Activated T-cell treated with anti-CD3 and anti-CD28 coated beads, Interleukin-2, amount 50 U/mL, for 72 hours (primary cell): ENCODE data around the gene NOL4L. TPM values are rescaled to one million over a fixed set of nuclear protein-coding genes. Genes with fewer than 3 reads are reported as not detected.
"Not testable (repeated sequence)": the region's sequence is repeated elsewhere in the genome, so short reads cannot be mapped to it uniquely, and the experiment has no call there.

Source experiments
- ATAC-seq, 2 donors: fragments of 150-1000 bp; cut with Tn5 transposase; replicated peaks in 1 of 2; 2 replicates each; pipeline ENCODE4 v1.10.0; 2021; ENCODE audit warnings: moderate library complexity in 2 of 2, mild to moderate bottlenecking in 1 of 2
- DNase-seq, 2 donors: peaks; one replicate each; pipeline ENCODE4 v3.0.0; 2021 to 2022; ENCODE audit warnings: mixed read lengths in 1 of 2
- H3K27ac Mint-ChIP-seq: one replicate; pipeline ENCODE4 v1.8.0; 2022; ENCODE audit warnings: mild to moderate bottlenecking, moderate library complexity, mixed read lengths
- H3K27me3 Mint-ChIP-seq: one replicate; pipeline ENCODE4 v1.8.0; 2022; ENCODE audit warnings: low read depth, mixed read lengths
- H3K36me3 Mint-ChIP-seq, 2 donors: one replicate each; pipeline ENCODE4 v1.8.0; 2022; ENCODE audit warnings: mixed read lengths in 2 of 2, mild to moderate bottlenecking in 1 of 2; ENCODE audit not compliant: insufficient read depth in 2 of 2
- H3K4me1 Mint-ChIP-seq: one replicate; pipeline ENCODE4 v1.8.0; 2022; ENCODE audit warnings: low read depth, mixed read lengths
- H3K4me3 Mint-ChIP-seq, 2 donors: one replicate each; pipeline ENCODE4 v1.8.0; 2022; ENCODE audit warnings: mild to moderate bottlenecking in 2 of 2, mixed read lengths in 2 of 2, moderate library complexity in 2 of 2
- H3K9me3 Mint-ChIP-seq, 2 donors: one replicate each; pipeline ENCODE4 v1.8.0; 2022; ENCODE audit warnings: mixed read lengths in 2 of 2
- total RNA-seq, 2 donors: library from RNA; stranded (reverse); gene quantifications; one replicate each; pipeline ENCODE4 v1.2.3, GENCODE V29; 2022

Gene NOL4L
- total RNA-seq, 2 donors from 2014 or later, result 28.2 to 30.0 TPM

- Mint-ChIP-seq H3K4me1 (peaks cover 60% of the 10 kb centered on the region), H3K27ac (no peak overlapping the region), H3K27me3 (peaks cover 15% of the 10 kb centered on the region), H3K4me3 (peak overlapping the region in 1 of 2 donors; percentile 76), H3K9me3 (no peaks in the 10 kb centered on the region), H3K36me3 (peaks cover 2 to 3% of the 10 kb centered on the region in 2 donors)
- peak in 1 of 2 donors; percentile 11 for ATAC-seq
- DNase-seq, result peak; percentile 24 to 35
Measured at GRCh38 chr20:32582659-32583580, 2.2 kb downstream of the NOL4L start.

- H3K4me3 Mint-ChIP-seq, result peak overlapping the region; percentile 76 to 83
- H3K4me1 Mint-ChIP-seq, result peaks cover 51% of the 10 kb centered on the region
- H3K27me3 Mint-ChIP-seq, result peaks cover 8% of the 10 kb centered on the region
- H3K27ac Mint-ChIP-seq, result peak overlapping the region; percentile 64
- DNase-seq (no peak), ATAC-seq (no peak)
- peaks cover 2 to 3% of the 10 kb centered on the region in 2 donors for H3K36me3 Mint-ChIP-seq
- no peaks in the 10 kb centered on the region for H3K9me3 Mint-ChIP-seq
Measured at GRCh38 chr20:32581839-32582658, 3.1 kb downstream of the NOL4L start.

GRCh38 chr20:32580970-32581838, 3.9 kb downstream of the NOL4L start:
- peaks cover 43% of the 10 kb centered on the region for H3K4me1 Mint-ChIP-seq
- ATAC-seq, result peak; percentile 20 to 25
- H3K4me3 Mint-ChIP-seq, result peak overlapping the region; percentile 76 to 83
- peaks cover 7% of the 10 kb centered on the region for H3K27me3 Mint-ChIP-seq
- H3K9me3 Mint-ChIP-seq, result no peaks in the 10 kb centered on the region
- peak overlapping the region; percentile 64 for H3K27ac Mint-ChIP-seq
- peaks cover 2 to 3% of the 10 kb centered on the region in 2 donors for H3K36me3 Mint-ChIP-seq
- peak; percentile 40 to 48 for DNase-seq

GRCh38 chr20:32580219-32580969, 4.7 kb downstream of the NOL4L start:
- no peak for ATAC-seq
- peak overlapping the region; percentile 35 to 76 for H3K4me3 Mint-ChIP-seq
- no peaks in the 10 kb centered on the region for H3K9me3 Mint-ChIP-seq
- H3K36me3 Mint-ChIP-seq, result no peaks in the 10 kb centered on the region
- H3K27ac Mint-ChIP-seq, result no peak overlapping the region
- no peaks in the 10 kb centered on the region for H3K27me3 Mint-ChIP-seq
- peaks cover 36% of the 10 kb centered on the region for H3K4me1 Mint-ChIP-seq
- no peak for DNase-seq

GRCh38 chr20:32578840-32579390, 6.2 kb downstream of the NOL4L start:
- Mint-ChIP-seq H3K4me1 (peaks cover 36% of the 10 kb centered on the region), H3K9me3 (no peaks in the 10 kb centered on the region), H3K4me3 (no peak overlapping the region), H3K36me3 (no peaks in the 10 kb centered on the region), H3K27ac (no peak overlapping the region), H3K27me3 (no peaks in the 10 kb centered on the region)
- ATAC-seq, result no peak
- DNase-seq, result no peak

- DNase-seq, ATAC-seq, H3K4me3 Mint-ChIP-seq, H3K27me3 Mint-ChIP-seq, H3K9me3 Mint-ChIP-seq, H3K36me3 Mint-ChIP-seq: not testable (repeated sequence)
- H3K4me1 Mint-ChIP-seq, result peaks cover 36% of the 10 kb centered on the region
- peak overlapping the region; percentile 7 for H3K27ac Mint-ChIP-seq
Measured at GRCh38 chr20:32578062-32578461, 7.1 kb downstream of the NOL4L start.

GRCh38 chr20:32577657-32578056, 7.5 kb downstream of the NOL4L start:
- H3K4me1 Mint-ChIP-seq, result peaks cover 39% of the 10 kb centered on the region
- no peaks in the 10 kb centered on the region for H3K9me3 Mint-ChIP-seq
- DNase-seq (no peak), ATAC-seq (peak; percentile 35 to 41)
- H3K27me3 Mint-ChIP-seq, result no peaks in the 10 kb centered on the region
- H3K36me3 Mint-ChIP-seq, result no peaks in the 10 kb centered on the region
- H3K4me3 Mint-ChIP-seq, result no peak overlapping the region
- H3K27ac Mint-ChIP-seq, result peak overlapping the region; percentile 7

- Mint-ChIP-seq H3K9me3 (no peaks in the 10 kb centered on the region), H3K36me3 (no peaks in the 10 kb centered on the region), H3K4me3 (no peak overlapping the region), H3K4me1 (peaks cover 39% of the 10 kb centered on the region), H3K27me3 (no peaks in the 10 kb centered on the region), H3K27ac (no peak overlapping the region)
- no peak for DNase-seq
- no peak for ATAC-seq
Measured at GRCh38 chr20:32577023-32577422, 8.1 kb downstream of the NOL4L start.

- no peak overlapping the region for H3K27ac Mint-ChIP-seq
Measured at GRCh38 chr20:32576560-32576959, 8.6 kb downstream of the NOL4L start.

GRCh38 chr20:32575805-32576204, 9.3 kb downstream of the NOL4L start:
- peaks cover 32% of the 10 kb centered on the region for H3K4me1 Mint-ChIP-seq
- DNase-seq, result no peak
- H3K27ac Mint-ChIP-seq, result no peak overlapping the region
- H3K27me3 Mint-ChIP-seq, result no peaks in the 10 kb centered on the region
- no peak overlapping the region for H3K4me3 Mint-ChIP-seq
- no peaks in the 10 kb centered on the region for H3K9me3 Mint-ChIP-seq
- ATAC-seq, result no peak
- no peaks in the 10 kb centered on the region for H3K36me3 Mint-ChIP-seq

More at GRCh38 chr20:32576560-32576959, 8.6 kb downstream of the NOL4L start:
- Mint-ChIP-seq H3K4me1 (peaks cover 37% of the 10 kb centered on the region), H3K36me3 (no peaks in the 10 kb centered on the region), H3K27me3 (no peaks in the 10 kb centered on the region), H3K4me3 (no peak overlapping the region), H3K9me3 (no peaks in the 10 kb centered on the region)
- no peak for ATAC-seq
- DNase-seq, result no peak

- Mint-ChIP-seq H3K27ac (no peak overlapping the region), H3K36me3 (no peaks in the 10 kb centered on the region), H3K4me3 (no peak overlapping the region), H3K27me3 (no peaks in the 10 kb centered on the region), H3K9me3 (no peaks in the 10 kb centered on the region), H3K4me1 (peaks cover 32% of the 10 kb centered on the region)
- DNase-seq (peak in 1 of 2 donors; percentile 31), ATAC-seq (no peak)
Measured at GRCh38 chr20:32575227-32575581, 9.9 kb downstream of the NOL4L start.
